Loucy (cell line): Measurements from ENCODE around the gene ZBTB2.

Experiments
- H2AFZ ChIP-seq: fragments of 200-600 bp; sonication (generic); 2 replicates; pipeline ENCODE4 v1.6.0; 2016; ENCODE audit warnings: antibody characterized with exemption, mild to moderate bottlenecking, low read length, moderate library complexity
- H3F3A ChIP-seq: fragments of 200-600 bp; 2 replicates; pipeline ENCODE4 v1.6.0; 2016; ENCODE audit warnings: antibody characterized with exemption, low read depth, mild to moderate bottlenecking
- H3K27me3 ChIP-seq: fragments of 200-600 bp; sonication (generic); 2 replicates; pipeline ENCODE4 v1.6.1; 2014; ENCODE audit warnings: low read length, mild to moderate bottlenecking; ENCODE audit not compliant: insufficient read depth, poor library complexity, severe bottlenecking
- H3K36me3 ChIP-seq: fragments of 200-600 bp; sonication (generic); 2 replicates; pipeline ENCODE4 v1.6.1; 2016; ENCODE audit warnings: low read length; ENCODE audit not compliant: insufficient read depth
- H3K4me1 ChIP-seq: fragments of 200-600 bp; sonication (generic); 2 replicates; pipeline ENCODE4 v1.5.1; 2014; ENCODE audit warnings: low read length, mild to moderate bottlenecking; ENCODE audit not compliant: insufficient read depth, poor library complexity, severe bottlenecking
- H3K4me2 ChIP-seq: fragments of 200-600 bp; sonication (generic); 2 replicates; pipeline ENCODE4 v1.6.0; 2014; ENCODE audit warnings: antibody characterized with exemption, low read length, low read depth, mild to moderate bottlenecking; ENCODE audit not compliant: poor library complexity, severe bottlenecking
- H3K4me3 ChIP-seq: fragments of 200-600 bp; sonication (generic); 2 replicates; pipeline ENCODE4 v1.5.1; 2014; ENCODE audit warnings: low read length, mild to moderate bottlenecking, mixed read lengths; ENCODE audit not compliant: poor library complexity, severe bottlenecking
- H3K79me2 ChIP-seq: fragments of 200-600 bp; sonication (generic); 2 replicates; pipeline ENCODE4 v1.6.1; 2014; ENCODE audit warnings: low read length; ENCODE audit not compliant: insufficient read depth
- H3K9ac ChIP-seq: fragments of 200-600 bp; sonication (generic); 2 replicates; pipeline ENCODE4 v1.6.0; 2014; ENCODE audit warnings: mild to moderate bottlenecking, low read depth, low read length, moderate library complexity; ENCODE audit not compliant: poor library complexity, severe bottlenecking
- H3K9me2 ChIP-seq: fragments of 200-600 bp; sonication (generic); replicated peaks from 2 replicates; pipeline ENCODE4 v1.6.1; 2016; ENCODE audit warnings: low read depth, low read length, mixed read lengths
- H3K9me3 ChIP-seq: fragments of 200-600 bp; sonication (generic); 2 replicates; pipeline ENCODE4 v1.6.1; 2014; ENCODE audit warnings: mild to moderate bottlenecking, antibody characterized with exemption, low read length, low read depth; ENCODE audit not compliant: insufficient read depth
- H4K20me1 ChIP-seq: fragments of 200-600 bp; sonication (generic); 2 replicates; pipeline ENCODE4 v1.6.0; 2014; ENCODE audit warnings: antibody characterized with exemption, low read length, mild to moderate bottlenecking; ENCODE audit not compliant: insufficient read depth, poor library complexity, severe bottlenecking
- CTCF ChIP-seq: fragments of 200-600 bp; sonication (generic); conservative IDR thresholded peaks from 2 replicates; pipeline ENCODE4 v1.5.1; 2014; ENCODE audit warnings: mild to moderate bottlenecking, antibody characterized with exemption, low read length
- EZH2phosphoT487 ChIP-seq: fragments of 200-600 bp; IDR thresholded peaks from 2 replicates; pipeline ENCODE4 v1.6.1; 2018; ENCODE audit warnings: antibody characterized with exemption, mild to moderate bottlenecking, moderate library complexity, borderline replicate concordance

The ZBTB2 gene

DNA sequence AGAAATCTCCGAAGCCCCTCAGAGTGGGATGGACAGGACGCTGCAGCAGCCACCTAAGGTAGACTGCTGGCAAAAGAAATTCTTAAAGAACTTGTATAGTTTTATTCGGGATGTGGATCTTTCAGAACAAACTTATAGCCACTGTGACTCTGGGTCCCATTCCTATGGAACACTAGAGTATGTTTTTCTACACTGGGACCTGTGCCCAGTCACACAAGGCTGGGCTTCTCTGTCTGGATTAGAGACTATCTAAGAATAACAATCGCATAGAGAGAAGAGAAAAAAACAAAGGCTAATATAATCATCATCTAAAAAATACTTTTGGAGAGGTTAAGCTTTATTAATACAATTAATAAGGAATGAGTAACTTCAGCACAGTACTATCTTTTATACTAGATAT lies 31.6 kb upstream of the ZBTB2 start:
- no peak overlapping the region for H3K4me2 ChIP-seq
- H3K27me3 ChIP-seq: no peaks in the 10 kb centered on the region
- H3K9me3 ChIP-seq: no peaks in the 10 kb centered on the region
- no peaks in the 10 kb centered on the region for H3F3A ChIP-seq
- no peaks in the 10 kb centered on the region for H3K4me1 ChIP-seq
- no peaks in the 10 kb centered on the region for H4K20me1 ChIP-seq
- no peak overlapping the region for H3K4me3 ChIP-seq
- TF ChIP-seq CTCF: no peak
- TF ChIP-seq EZH2phosphoT487: no peak
- H3K9me2 ChIP-seq: no peaks in the 10 kb centered on the region
- H3K9ac ChIP-seq: no peak overlapping the region
- peaks cover 54% of the 10 kb centered on the region; the same call in 1 of the 2 replicates for H3K36me3 ChIP-seq
- H2AFZ ChIP-seq: no peak overlapping the region
- no peaks in the 10 kb centered on the region for H3K79me2 ChIP-seq

DNA sequence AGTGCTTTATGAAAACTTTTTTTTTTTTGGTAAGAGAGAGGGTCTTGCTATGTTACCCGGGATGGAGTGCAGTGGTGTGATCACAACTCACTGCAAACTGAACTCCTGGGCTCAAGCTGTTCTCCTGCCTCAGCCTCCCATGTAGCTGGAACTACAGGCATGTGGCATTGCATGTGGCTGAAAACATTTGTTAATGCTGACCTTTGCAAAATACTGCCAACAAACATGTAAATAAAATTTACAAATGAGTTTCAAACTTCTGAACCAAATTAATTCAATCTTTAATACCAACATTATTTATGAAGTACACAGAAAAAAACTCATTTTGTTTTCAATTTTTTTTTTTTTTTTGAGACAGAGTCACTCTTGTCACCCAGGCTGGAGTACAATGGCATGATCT lies 26.1 kb upstream of the ZBTB2 start:
- H3K4me2 ChIP-seq: no peak overlapping the region
- H3K4me1 ChIP-seq: no peaks in the 10 kb centered on the region
- TF ChIP-seq CTCF (no peak), EZH2phosphoT487 (no peak)
- H2AFZ ChIP-seq: no peak overlapping the region
- H3K36me3 ChIP-seq: peaks cover 59% of the 10 kb centered on the region
- no peaks in the 10 kb centered on the region for H3K79me2 ChIP-seq
- no peaks in the 10 kb centered on the region for H3F3A ChIP-seq
- no peaks in the 10 kb centered on the region for H3K27me3 ChIP-seq
- no peaks in the 10 kb centered on the region for H4K20me1 ChIP-seq
- 0 out of 2 replicates have a peak, but pooled peaks cover 7% of the 10 kb centered on the region for H3K9me3 ChIP-seq
- no peak overlapping the region for H3K4me3 ChIP-seq
- H3K9me2 ChIP-seq: no peaks in the 10 kb centered on the region
- no peak overlapping the region for H3K9ac ChIP-seq

DNA sequence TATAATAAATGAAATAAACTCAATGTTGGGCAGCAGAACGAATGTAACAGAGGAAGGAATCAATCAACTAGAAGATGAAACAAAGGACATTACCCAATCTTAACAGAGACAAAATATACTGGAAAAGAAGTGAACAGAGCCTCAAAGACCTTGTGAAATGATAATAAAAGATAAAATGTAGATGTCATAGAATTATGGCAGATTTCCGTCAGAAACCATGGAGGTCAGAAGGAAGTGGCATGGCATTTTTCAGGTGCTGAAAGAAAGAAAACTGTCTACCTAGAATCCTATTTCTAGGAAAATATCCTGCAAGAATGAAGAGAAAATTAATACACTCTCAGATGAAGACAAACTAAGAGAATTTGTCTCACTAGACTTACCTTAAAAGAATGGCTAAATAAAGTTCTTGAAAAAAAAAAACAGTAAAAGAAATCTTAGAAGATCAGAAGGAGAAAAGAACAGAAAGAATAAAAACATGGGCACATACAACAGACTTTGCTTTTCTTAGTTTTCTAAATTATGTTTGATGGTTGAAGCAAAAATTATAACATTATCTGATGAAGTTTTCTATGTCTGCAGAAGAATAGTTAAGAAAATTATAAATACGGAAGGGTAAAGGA lies 23.4 kb upstream of the ZBTB2 start:
- no peak overlapping the region for H3K4me3 ChIP-seq
- no peaks in the 10 kb centered on the region for H3K4me1 ChIP-seq
- no peak overlapping the region for H3K4me2 ChIP-seq
- peaks cover 59% of the 10 kb centered on the region for H3K36me3 ChIP-seq
- no peak overlapping the region for H2AFZ ChIP-seq
- no peaks in the 10 kb centered on the region for H3K9me2 ChIP-seq
- H3K79me2 ChIP-seq: no peaks in the 10 kb centered on the region
- H3F3A ChIP-seq: no peaks in the 10 kb centered on the region
- H3K27me3 ChIP-seq: no peaks in the 10 kb centered on the region
- H4K20me1 ChIP-seq: no peaks in the 10 kb centered on the region
- H3K9ac ChIP-seq: no peak overlapping the region
- 0 out of 2 replicates have a peak, but pooled peaks cover 7% of the 10 kb centered on the region for H3K9me3 ChIP-seq
- TF ChIP-seq CTCF (no peak), EZH2phosphoT487 (no peak)
